HG03066 (cell line): Measurements from ENCODE around the gene NXPE3.
A peak's percentile ranks its signal among the peaks of the same experiment; 100 is the strongest.
"Not testable (repeated sequence)": the region's sequence is repeated elsewhere in the genome, so short reads cannot be mapped to it uniquely, and the experiment has no call there.

Experiments
- ATAC-seq: cut with Tn5 transposase; IDR thresholded peaks from one replicate; pipeline ENCODE4 v1.9.1; 2021; ENCODE audit warnings: low read depth; ENCODE audit not compliant: unreplicated experiment

Gene NXPE3

GRCh38 chr3:101849714-101850245 is 70.8 kb downstream of the NXPE3 start:
- ATAC-seq, result peak; percentile 26

- ATAC-seq, result no peak
Observed at GRCh38 chr3:101850246-101851051, 71.4 kb downstream of the NXPE3 start.

- no peak for ATAC-seq
Observed at GRCh38 chr3:101851072-101851770, 72.2 kb downstream of the NXPE3 start.

- ATAC-seq, result no peak
Observed at GRCh38 chr3:101851850-101852714, 73.1 kb downstream of the NXPE3 start.

GRCh38 chr3:101852983-101853840 is 74.2 kb downstream of the NXPE3 start:
- no peak for ATAC-seq

GRCh38 chr3:101853982-101854381 is 75.0 kb downstream of the NXPE3 start:
- ATAC-seq, result no peak

- ATAC-seq, result no peak
Observed at GRCh38 chr3:101854608-101855304, 75.7 kb downstream of the NXPE3 start.

GRCh38 chr3:101857301-101857741 is 78.3 kb downstream of the NXPE3 start:
- ATAC-seq, result no peak

- no peak for ATAC-seq
Observed at GRCh38 chr3:101858464-101859030, 79.5 kb downstream of the NXPE3 start.

- ATAC-seq, result no peak
Observed at GRCh38 chr3:101859882-101860448, 81.0 kb downstream of the NXPE3 start.

- ATAC-seq, result peak; percentile 59
Observed at GRCh38 chr3:101861212-101861788, 82.3 kb downstream of the NXPE3 start.

- ATAC-seq, result no peak
Observed at GRCh38 chr3:101861789-101862415, 82.9 kb downstream of the NXPE3 start.

- no peak for ATAC-seq
Observed at GRCh38 chr3:101862416-101863165, 83.6 kb downstream of the NXPE3 start.

GRCh38 chr3:101864926-101865325 is 85.9 kb downstream of the NXPE3 start:
- ATAC-seq, result not testable (repeated sequence)

- ATAC-seq, result no peak
Observed at GRCh38 chr3:101865751-101866509, 86.9 kb downstream of the NXPE3 start.

- ATAC-seq, result no peak
Observed at GRCh38 chr3:101867511-101867910, 88.5 kb downstream of the NXPE3 start.
